PC-3 (cell line): Measurements from ENCODE around the gene SFSWAP.

Experiments
- EZH2 ChIP-seq: fragments of 300-600 bp; sonication (generic); IDR thresholded peaks from one replicate; pipeline ENCODE4 v1.6.1; 2017; ENCODE audit warnings: antibody characterized with exemption, mild to moderate bottlenecking, low read length; ENCODE audit not compliant: unreplicated experiment
- EZH2phosphoT487 ChIP-seq: fragments of 300-600 bp; sonication (generic); IDR thresholded peaks from 2 replicates; pipeline ENCODE4 v1.6.1; 2018; ENCODE audit warnings: mild to moderate bottlenecking, antibody characterized with exemption, low read length, borderline replicate concordance
- TF ChIP-seq, protein P1 (sequence below): fragments of 300-600 bp; sonication (generic); conservative IDR thresholded peaks from 2 replicates; pipeline ENCODE4 v1.5.1; 2017; ENCODE audit warnings: antibody characterized with exemption, low read depth, mild to moderate bottlenecking, low read length

GRCh38 chr12:131843527-131843926 is 132.6 kb downstream of the SFSWAP start:
- TF ChIP-seq, protein P1, sequence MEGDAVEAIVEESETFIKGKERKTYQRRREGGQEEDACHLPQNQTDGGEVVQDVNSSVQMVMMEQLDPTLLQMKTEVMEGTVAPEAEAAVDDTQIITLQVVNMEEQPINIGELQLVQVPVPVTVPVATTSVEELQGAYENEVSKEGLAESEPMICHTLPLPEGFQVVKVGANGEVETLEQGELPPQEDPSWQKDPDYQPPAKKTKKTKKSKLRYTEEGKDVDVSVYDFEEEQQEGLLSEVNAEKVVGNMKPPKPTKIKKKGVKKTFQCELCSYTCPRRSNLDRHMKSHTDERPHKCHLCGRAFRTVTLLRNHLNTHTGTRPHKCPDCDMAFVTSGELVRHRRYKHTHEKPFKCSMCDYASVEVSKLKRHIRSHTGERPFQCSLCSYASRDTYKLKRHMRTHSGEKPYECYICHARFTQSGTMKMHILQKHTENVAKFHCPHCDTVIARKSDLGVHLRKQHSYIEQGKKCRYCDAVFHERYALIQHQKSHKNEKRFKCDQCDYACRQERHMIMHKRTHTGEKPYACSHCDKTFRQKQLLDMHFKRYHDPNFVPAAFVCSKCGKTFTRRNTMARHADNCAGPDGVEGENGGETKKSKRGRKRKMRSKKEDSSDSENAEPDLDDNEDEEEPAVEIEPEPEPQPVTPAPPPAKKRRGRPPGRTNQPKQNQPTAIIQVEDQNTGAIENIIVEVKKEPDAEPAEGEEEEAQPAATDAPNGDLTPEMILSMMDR, result no peak
- TF ChIP-seq EZH2 (no peak), EZH2phosphoT487 (no peak)
